ENCODE measurements around the gene TDRD1.

Gene TDRD1

GRCh38 chr10:114221235-114221634, 42.1 kb downstream of the TDRD1 start:
- whole genome bisulfite sequencing (ENCODE audit: insufficient coverage), result 100% methylated on average over 1 of the region's 4 CpGs
- CTCF ChIA-PET, result no interaction called here

GRCh38 chr10:114223066-114223465, 43.9 kb downstream of the TDRD1 start:
- H3K4me1 ChIP-seq (ENCODE audit: control extremely low read depth in 1 of 4, control insufficient read depth in 4 of 4, insufficient read depth in 4 of 4, low read length in 3 of 4), result no peaks in the 10 kb centered on the region
- no peak for DNase-seq
- 90% methylated on average over 1 of the region's 4 CpGs for WGBS (ENCODE audit: insufficient coverage)
- H3K4me3 ChIP-seq (ENCODE audit: control insufficient read depth in 1 of 7, extremely low read depth in 1 of 7, insufficient read depth in 4 of 7, low read depth in 2 of 7, low read length in 6 of 7), result no peak overlapping the region
- CTCF ChIA-PET, result interaction anchor here (1.0 to 1.4 kb wide), 2 partner anchors 15 to 366 kb away, joined by 3 read pairs; no protein-coding TSS in a partner anchor
- POLR2A ChIA-PET, result no interaction called here
- no peaks in the 10 kb centered on the region for H3K27me3 ChIP-seq (replicated peaks in 2 of 5; ENCODE audit: control insufficient read depth in 4 of 5, insufficient read depth in 5 of 5, low read length in 4 of 5)
- H3K36me3 ChIP-seq (ENCODE audit: control insufficient read depth in 4 of 4, insufficient read depth in 4 of 4, low read length in 3 of 4), result no peaks in the 10 kb centered on the region
- peaks cover 0 to 3% (median 0%) of the 10 kb centered on the region in 5 experiments for H3K9me3 ChIP-seq (ENCODE audit: control extremely low read depth in 1 of 5, control insufficient read depth in 4 of 5, insufficient read depth in 2 of 5, low read depth in 1 of 5, low read length in 4 of 5)
- no peak overlapping the region for H3K27ac ChIP-seq (ENCODE audit: insufficient read depth in 1 of 2, low read depth in 1 of 2, low read length in 2 of 2, poor library complexity in 1 of 2, severe bottlenecking in 2 of 2)

More at GRCh38 chr10:114221235-114221634, 42.1 kb downstream of the TDRD1 start:
- POLR2A ChIA-PET, result no interaction called here
- Histone ChIP-seq H3K4me3 (ENCODE audit: control insufficient read depth in 1 of 7, extremely low read depth in 1 of 7, insufficient read depth in 4 of 7, low read depth in 2 of 7, low read length in 6 of 7) (no peak overlapping the region), H3K27ac (ENCODE audit: insufficient read depth in 1 of 2, low read depth in 1 of 2, low read length in 2 of 2, poor library complexity in 1 of 2, severe bottlenecking in 2 of 2) (no peak overlapping the region), H3K27me3 (replicated peaks in 2 of 5; ENCODE audit: control insufficient read depth in 4 of 5, insufficient read depth in 5 of 5, low read length in 4 of 5) (no peaks in the 10 kb centered on the region), H3K4me1 (ENCODE audit: control extremely low read depth in 1 of 4, control insufficient read depth in 4 of 4, insufficient read depth in 4 of 4, low read length in 3 of 4) (no peaks in the 10 kb centered on the region), H3K36me3 (ENCODE audit: control insufficient read depth in 4 of 4, insufficient read depth in 4 of 4, low read length in 3 of 4) (no peaks in the 10 kb centered on the region), H3K9me3 (ENCODE audit: control extremely low read depth in 1 of 5, control insufficient read depth in 4 of 5, insufficient read depth in 2 of 5, low read depth in 1 of 5, low read length in 4 of 5) (peaks cover 0 to 3% (median 0%) of the 10 kb centered on the region in 5 experiments)
- DNase-seq, result no peak

GRCh38 chr10:114228156-114228555, 49.0 kb downstream of the TDRD1 start:
- 100% methylated on average over 1 of the region's 3 CpGs for WGBS (ENCODE audit: insufficient coverage)
- Histone ChIP-seq H3K4me1 (ENCODE audit: control extremely low read depth in 1 of 4, control insufficient read depth in 4 of 4, insufficient read depth in 4 of 4, low read length in 3 of 4) (no peaks in the 10 kb centered on the region), H3K27me3 (replicated peaks in 2 of 5; ENCODE audit: control insufficient read depth in 4 of 5, insufficient read depth in 5 of 5, low read length in 4 of 5) (peaks cover 0 to 2% (median 0%) of the 10 kb centered on the region in 5 experiments), H3K9me3 (ENCODE audit: control extremely low read depth in 1 of 5, control insufficient read depth in 4 of 5, insufficient read depth in 2 of 5, low read depth in 1 of 5, low read length in 4 of 5) (peaks cover 0 to 3% (median 0%) of the 10 kb centered on the region in 5 experiments), H3K36me3 (ENCODE audit: control insufficient read depth in 4 of 4, insufficient read depth in 4 of 4, low read length in 3 of 4) (no peaks in the 10 kb centered on the region), H3K27ac (ENCODE audit: insufficient read depth in 1 of 2, low read depth in 1 of 2, low read length in 2 of 2, poor library complexity in 1 of 2, severe bottlenecking in 2 of 2) (no peak overlapping the region), H3K4me3 (ENCODE audit: control insufficient read depth in 1 of 7, extremely low read depth in 1 of 7, insufficient read depth in 4 of 7, low read depth in 2 of 7, low read length in 6 of 7) (no peak overlapping the region)
- no peak for DNase-seq
- POLR2A ChIA-PET, result no interaction called here
- CTCF ChIA-PET, result interaction anchor here (0.6 kb wide), 1 partner anchor 20 kb away, joined by 5 read pairs; no protein-coding TSS in a partner anchor

- ChIA-PET POLR2A (no interaction called here), CTCF (interaction anchor here (1.0 to 1.9 kb wide), 3 partner anchors 10 to 130 kb away, joined by 3 to 4 read pairs (median 3); no protein-coding TSS in a partner anchor)
- 83% methylated on average over 1 of the region's 4 CpGs for WGBS (ENCODE audit: insufficient coverage)
- Histone ChIP-seq H3K4me3 (ENCODE audit: control insufficient read depth in 1 of 7, extremely low read depth in 1 of 7, insufficient read depth in 4 of 7, low read depth in 2 of 7, low read length in 6 of 7) (no peak overlapping the region), H3K4me1 (ENCODE audit: control extremely low read depth in 1 of 4, control insufficient read depth in 4 of 4, insufficient read depth in 4 of 4, low read length in 3 of 4) (no peaks in the 10 kb centered on the region), H3K27ac (ENCODE audit: insufficient read depth in 1 of 2, low read depth in 1 of 2, low read length in 2 of 2, poor library complexity in 1 of 2, severe bottlenecking in 2 of 2) (no peak overlapping the region), H3K27me3 (replicated peaks in 2 of 5; ENCODE audit: control insufficient read depth in 4 of 5, insufficient read depth in 5 of 5, low read length in 4 of 5) (peaks cover 0 to 37% (median 6%) of the 10 kb centered on the region in 5 experiments), H3K9me3 (ENCODE audit: control extremely low read depth in 1 of 5, control insufficient read depth in 4 of 5, insufficient read depth in 2 of 5, low read depth in 1 of 5, low read length in 4 of 5) (no peaks in the 10 kb centered on the region), H3K36me3 (ENCODE audit: control insufficient read depth in 4 of 4, insufficient read depth in 4 of 4, low read length in 3 of 4) (no peaks in the 10 kb centered on the region)
- DNase-seq, result no peak
These were observed 53.5 kb downstream of the TDRD1 start for GRCh38 chr10:114232561-114233176.

- H3K4me1 ChIP-seq (ENCODE audit: control extremely low read depth in 1 of 4, control insufficient read depth in 4 of 4, insufficient read depth in 4 of 4, low read length in 3 of 4), result peaks cover 0 to 5% (median under 1%) of the 10 kb centered on the region in 4 experiments
- H3K36me3 ChIP-seq (ENCODE audit: control insufficient read depth in 4 of 4, insufficient read depth in 4 of 4, low read length in 3 of 4), result no peaks in the 10 kb centered on the region
- no peak overlapping the region for H3K27ac ChIP-seq (ENCODE audit: insufficient read depth in 1 of 2, low read depth in 1 of 2, low read length in 2 of 2, poor library complexity in 1 of 2, severe bottlenecking in 2 of 2)
- DNase-seq, result no peak
- 78% methylated on average over 6 of the region's 6 CpGs for WGBS (ENCODE audit: insufficient coverage)
- peaks cover 2 to 45% (median 12%) of the 10 kb centered on the region in 5 experiments for H3K27me3 ChIP-seq (replicated peaks in 2 of 5; ENCODE audit: control insufficient read depth in 4 of 5, insufficient read depth in 5 of 5, low read length in 4 of 5)
- ChIA-PET CTCF (interaction anchor here (1.0 to 1.9 kb wide), 3 partner anchors 9 to 130 kb away, joined by 3 to 4 read pairs (median 3); no protein-coding TSS in a partner anchor), POLR2A (interaction anchor here (0.8 kb wide), 1 partner anchor 59 kb away, joined by 3 read pairs; no protein-coding TSS in a partner anchor)
- H3K9me3 ChIP-seq (ENCODE audit: control extremely low read depth in 1 of 5, control insufficient read depth in 4 of 5, insufficient read depth in 2 of 5, low read depth in 1 of 5, low read length in 4 of 5), result peaks cover 0 to under 1% (median 0%) of the 10 kb centered on the region in 5 experiments
- H3K4me3 ChIP-seq (ENCODE audit: control insufficient read depth in 1 of 7, extremely low read depth in 1 of 7, insufficient read depth in 4 of 7, low read depth in 2 of 7, low read length in 6 of 7), result no peak overlapping the region
These were observed 54.3 kb downstream of the TDRD1 start for GRCh38 chr10:114233482-114233881.

GRCh38 chr10:114234132-114234531, 55.0 kb downstream of the TDRD1 start:
- H3K36me3 ChIP-seq (ENCODE audit: control insufficient read depth in 4 of 4, insufficient read depth in 4 of 4, low read length in 3 of 4), result no peaks in the 10 kb centered on the region
- H3K27ac ChIP-seq (ENCODE audit: insufficient read depth in 1 of 2, low read depth in 1 of 2, low read length in 2 of 2, poor library complexity in 1 of 2, severe bottlenecking in 2 of 2), result no peak overlapping the region
- H3K4me3 ChIP-seq (ENCODE audit: control insufficient read depth in 1 of 7, extremely low read depth in 1 of 7, insufficient read depth in 4 of 7, low read depth in 2 of 7, low read length in 6 of 7), result no peak overlapping the region
- H3K9me3 ChIP-seq (ENCODE audit: control extremely low read depth in 1 of 5, control insufficient read depth in 4 of 5, insufficient read depth in 2 of 5, low read depth in 1 of 5, low read length in 4 of 5), result peaks cover 0 to 2% (median 0%) of the 10 kb centered on the region in 5 experiments
- peaks cover 2 to 50% (median 16%) of the 10 kb centered on the region in 5 experiments for H3K27me3 ChIP-seq (replicated peaks in 2 of 5; ENCODE audit: control insufficient read depth in 4 of 5, insufficient read depth in 5 of 5, low read length in 4 of 5)
- POLR2A ChIA-PET, result no interaction called here
- CTCF ChIA-PET, result interaction anchor here (1.0 to 1.9 kb wide), 2 partner anchors 70 to 131 kb away, joined by 3 to 4 read pairs; no protein-coding TSS in a partner anchor
- no peak for DNase-seq
- peaks cover under 1 to 11% (median 5%) of the 10 kb centered on the region in 4 experiments for H3K4me1 ChIP-seq (ENCODE audit: control extremely low read depth in 1 of 4, control insufficient read depth in 4 of 4, insufficient read depth in 4 of 4, low read length in 3 of 4)
